CD4-positive, alpha-beta T cell treated with Interleukin-6 for 4 hours (primary cell): ENCODE data around the gene RGS10.

ENCODE experiments used
- DNase-seq: peaks from one replicate; pipeline ENCODE4 v3.0.0-alpha.2; 2020; ENCODE audit warnings: mixed read lengths

Gene RGS10

DNA sequence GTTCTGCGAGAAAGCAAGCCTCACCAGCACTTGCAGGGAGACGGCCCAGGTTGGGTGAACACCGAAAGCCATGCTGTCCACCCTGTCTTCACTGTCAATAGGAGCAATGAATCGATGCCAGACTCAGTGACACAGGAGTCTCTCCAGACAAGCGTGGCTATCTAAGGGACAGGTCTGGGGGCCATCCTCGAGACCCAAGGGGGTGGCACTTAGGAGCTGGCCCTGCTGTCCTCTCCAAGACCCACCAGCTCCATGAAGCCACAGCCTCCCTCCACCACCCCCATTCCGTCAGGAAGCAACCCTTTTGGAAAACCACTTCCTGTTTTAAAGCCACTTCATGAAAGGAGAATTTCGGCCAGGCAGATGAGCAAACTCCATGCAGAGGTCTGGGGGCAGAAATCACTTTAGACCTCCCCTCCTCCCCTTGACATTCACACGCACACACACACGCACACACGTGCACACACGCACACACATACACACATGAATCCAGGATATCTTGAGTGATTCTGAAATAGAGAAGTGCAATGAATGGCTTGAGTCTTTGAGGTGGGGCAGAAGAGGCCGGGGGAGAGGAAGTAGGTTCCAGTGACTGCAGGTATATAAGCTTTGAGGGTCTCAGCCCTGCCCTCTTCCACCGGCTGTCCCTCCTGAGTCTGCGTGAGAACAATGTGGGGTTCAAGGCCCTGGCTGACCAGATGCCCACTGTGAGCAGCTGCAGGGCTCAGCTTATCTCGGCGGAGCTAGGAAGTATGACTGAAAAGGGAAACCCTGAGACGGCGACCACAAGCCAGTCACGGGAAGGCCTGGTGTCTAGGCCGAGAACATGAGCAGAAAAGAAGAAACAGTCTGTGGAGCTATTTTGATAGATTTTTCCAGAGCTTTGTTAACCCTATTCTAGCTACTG lies 25.0 kb downstream of the RGS10 start:
- DNase-seq, result peak; percentile 70

DNA sequence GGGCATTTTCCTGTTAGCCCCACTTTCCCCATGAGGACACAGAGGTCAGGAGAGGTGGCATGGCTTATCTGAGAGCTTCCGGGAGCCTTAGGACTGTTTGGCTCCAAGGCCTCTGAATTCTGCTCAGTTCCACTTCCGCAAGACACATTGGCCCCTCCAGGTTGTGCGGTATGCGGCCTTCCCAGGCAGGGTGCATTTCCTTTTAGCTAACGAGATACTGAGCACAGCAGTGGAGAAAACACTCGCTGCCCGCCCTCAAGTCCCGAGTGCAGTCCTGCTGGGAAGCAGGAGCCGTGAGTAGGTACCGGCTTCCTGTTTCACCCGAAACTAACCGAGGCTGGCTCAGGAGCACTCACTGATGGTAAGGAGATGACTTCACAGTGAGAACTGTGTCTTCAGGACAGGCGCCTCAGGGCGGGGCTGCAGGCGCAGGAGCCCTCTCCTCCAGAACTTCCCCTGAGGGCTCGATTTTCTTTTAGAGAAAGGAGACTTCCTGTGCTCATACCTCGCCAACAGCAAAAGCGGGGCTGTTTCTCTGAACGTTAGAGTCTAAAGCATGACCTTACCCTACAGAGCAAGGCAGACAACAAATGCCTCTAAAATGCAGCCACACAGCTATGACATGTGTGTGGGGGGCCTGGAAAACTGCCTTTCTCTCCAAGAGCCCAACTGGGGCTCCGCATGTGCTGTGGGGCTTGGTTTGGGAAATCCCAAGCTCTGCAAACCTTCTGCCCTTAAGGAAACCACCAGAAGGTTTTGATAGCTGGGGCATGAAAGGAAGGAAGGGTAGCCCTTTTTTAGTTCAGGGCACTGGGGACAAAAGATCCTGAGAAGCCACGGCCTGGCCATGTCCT lies 25.9 kb downstream of the RGS10 start:
- DNase-seq, result peak; percentile 82

DNA sequence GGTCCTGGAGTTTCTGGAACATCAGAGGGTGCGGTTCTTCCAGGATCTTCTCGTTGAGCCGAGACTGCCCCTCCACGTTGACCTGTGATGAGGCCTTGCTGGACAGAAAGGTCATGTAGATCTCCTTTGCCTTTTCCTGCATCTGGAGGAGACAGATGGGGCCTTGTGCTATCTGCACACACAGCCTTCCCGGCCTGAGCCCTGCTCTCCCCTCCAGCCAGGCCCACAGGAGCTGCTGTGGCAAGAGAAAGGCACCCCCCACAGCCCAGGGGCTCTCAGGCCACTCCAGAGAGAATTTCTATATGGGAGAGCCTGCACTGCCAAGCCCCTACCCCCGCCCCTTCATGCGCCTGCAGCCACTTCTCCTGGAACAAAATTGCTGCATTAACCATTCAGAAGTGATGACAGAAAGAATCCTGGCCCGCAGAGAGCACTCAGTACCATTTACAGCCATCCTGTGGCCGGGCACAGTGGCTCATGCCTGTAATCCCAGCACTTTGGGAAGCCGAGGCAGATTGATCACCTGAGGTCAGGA lies 26.9 kb downstream of the RGS10 start:
- no peak for DNase-seq

DNA sequence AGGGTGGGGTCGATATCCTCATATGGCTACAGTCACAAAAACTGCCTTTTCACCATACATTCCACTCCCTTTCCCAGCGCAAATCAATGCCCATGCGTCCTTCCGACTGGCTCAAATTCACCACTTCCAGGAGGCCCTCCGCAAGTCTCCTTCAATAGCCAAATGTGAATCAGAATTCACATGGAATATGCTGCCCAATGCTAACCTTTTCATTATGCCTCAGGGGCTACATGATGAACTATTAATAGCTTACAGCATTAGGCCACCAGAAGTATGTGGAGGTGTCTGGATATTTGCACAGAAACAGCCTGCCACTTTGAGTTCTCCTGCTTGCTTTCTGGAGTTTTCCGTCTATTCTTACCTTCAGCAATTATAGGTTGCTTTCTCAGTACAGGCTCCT lies 27.7 kb downstream of the RGS10 start:
- no peak for DNase-seq

DNA sequence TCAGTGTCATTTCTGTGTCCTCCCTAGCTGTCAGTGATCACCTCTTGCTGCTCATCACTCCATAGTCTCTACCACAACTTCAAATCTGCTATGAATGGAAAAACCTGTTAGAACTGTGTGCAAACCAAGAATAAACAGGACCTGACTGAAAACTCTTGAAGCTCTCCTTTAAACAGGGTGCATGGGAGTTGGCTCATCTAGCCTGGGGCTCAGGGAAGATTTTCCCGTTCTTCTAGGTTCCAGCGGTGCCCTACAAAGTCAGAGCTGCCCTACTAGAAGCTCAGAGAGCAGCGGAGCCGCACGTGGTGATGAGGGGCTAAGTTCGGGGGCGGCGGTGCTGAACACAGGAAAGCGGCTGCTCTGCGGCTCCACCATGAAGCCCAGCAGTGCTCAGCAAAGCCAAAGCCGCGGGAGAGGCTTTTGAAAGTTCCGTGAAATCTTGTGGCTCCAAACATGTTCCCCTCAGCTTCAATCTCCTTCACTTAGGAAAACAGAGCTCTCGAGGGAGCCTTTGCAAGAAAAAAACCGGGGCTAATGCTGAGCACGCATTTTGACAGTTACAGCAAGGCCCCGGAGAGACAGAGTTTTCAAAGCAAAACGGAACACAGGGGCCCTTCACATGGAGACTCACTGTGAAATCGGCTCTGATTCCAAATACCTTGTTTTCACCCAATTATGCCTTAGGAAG lies 30.5 kb downstream of the RGS10 start:
- peak; percentile 25 for DNase-seq

DNA sequence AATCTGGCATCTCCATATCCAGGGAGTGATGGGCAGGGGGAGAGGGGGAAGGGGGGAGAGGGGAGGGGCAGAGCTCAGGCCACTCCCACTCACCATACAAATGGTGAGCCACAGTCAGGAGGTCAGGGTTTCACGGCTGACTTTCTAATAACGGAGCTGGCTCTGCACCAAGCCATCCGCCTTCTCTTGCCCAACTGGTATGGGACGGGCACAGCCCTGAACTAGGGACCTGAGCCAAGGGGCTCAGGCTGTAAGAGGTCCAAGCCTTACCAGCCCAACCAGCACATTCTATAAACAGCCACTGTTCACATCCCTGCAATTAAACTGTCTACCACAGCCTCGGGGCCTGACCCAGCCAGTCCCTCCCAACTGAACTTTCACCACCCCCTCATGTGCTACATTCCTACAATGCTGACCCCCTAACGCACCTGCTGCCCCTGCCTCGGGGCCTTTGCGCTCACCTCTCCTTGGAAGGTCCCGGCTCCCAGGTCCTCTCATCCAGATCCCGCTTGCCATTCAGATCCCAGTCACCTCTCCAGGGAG lies 32.5 kb downstream of the RGS10 start:
- no peak for DNase-seq

DNA sequence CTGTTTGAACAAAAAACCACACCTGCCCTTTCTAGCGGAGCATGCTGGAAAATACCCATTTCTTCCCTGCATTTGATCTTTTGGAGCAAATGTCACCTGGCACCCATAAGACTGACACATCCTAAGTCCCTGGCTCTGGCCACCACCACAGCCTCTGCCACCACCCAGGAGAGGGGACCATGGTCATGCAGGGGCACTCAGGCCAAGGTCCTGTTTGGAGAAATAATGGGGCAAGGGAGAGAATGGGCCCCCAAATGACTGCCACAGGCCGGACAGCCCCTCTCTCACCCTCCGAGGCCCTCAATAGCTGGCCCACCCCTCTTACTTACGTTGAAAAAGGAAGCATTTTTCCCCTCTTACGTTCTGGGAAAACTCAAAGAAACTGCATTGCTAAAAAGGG lies 35.4 kb downstream of the RGS10 start:
- no peak for DNase-seq

DNA sequence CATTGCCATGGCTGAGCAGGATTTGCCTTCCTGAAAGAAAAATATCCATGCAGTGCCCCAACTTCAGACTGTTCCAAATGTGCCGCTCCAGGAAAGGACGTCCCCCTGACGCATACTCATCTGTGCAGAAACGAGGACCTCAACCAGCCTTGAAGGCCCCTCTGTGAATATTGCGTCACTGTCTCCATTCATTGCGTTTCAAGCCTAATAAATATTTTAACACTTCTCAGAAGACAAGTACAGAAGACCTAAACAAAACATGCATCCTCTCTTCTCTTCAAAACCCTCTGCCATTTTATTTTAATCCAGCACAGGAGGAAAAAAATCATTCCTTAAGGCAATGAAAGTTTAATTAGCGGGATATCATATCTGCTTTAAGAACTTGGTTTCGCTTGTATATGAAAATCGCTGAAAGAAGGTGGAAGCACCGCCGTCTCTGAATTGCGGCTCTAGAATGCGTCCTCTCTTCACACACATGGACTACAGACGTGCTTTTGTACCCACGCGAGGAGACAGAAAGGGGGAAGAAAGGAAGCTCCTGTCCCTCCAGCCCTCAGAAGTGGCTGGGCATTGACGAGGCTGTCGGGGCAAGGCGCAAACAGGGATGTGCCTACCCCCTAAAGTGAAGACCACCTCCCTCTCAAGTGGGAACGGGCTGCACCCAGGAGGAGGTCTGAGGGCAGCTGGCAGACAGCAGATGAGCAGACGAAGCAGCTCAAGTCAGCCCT lies 36.8 kb downstream of the RGS10 start:
- DNase-seq, result peak; percentile 47

DNA sequence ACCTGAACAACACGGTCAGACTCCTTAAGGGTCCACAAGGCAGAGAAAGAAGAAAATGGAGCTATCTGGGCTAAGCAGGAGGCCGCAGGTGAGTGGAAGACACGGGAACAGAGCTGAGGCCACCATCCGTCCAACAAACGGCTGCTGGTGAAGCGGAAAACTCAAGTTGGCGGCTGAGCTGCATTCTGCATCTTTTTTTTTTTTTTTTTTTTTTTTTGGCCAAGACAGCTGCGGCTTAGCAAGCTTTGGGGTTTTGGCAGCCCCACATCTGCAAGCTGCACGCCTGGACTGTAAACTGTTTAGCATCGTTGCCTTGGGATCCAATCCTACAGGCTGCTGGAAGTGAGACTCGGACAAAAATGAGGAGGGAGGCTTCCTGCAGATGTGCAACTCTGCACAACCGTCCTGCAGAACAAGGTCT lies 37.4 kb downstream of the RGS10 start:
- DNase-seq, result peak; percentile 52

DNA sequence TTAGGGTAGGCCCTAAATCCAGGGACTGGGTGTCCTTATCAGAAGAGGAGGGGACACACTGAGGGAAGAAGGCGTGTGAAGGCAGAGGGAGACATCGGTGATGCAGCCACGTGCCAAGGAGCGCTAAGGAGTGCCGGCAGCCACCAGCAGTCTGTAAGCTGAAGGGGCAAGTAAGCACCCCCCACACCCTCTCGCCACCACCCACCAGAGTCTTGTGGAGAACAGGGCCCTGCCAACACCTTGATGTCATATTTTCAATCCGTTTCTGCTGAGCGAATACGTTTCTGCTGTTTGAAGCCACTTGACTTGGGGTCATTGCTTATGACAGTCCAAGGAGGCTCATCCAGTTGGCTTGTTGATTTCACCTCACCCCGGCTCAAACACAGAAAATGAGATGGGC lies 37.9 kb downstream of the RGS10 start:
- peak; percentile 39 for DNase-seq

DNA sequence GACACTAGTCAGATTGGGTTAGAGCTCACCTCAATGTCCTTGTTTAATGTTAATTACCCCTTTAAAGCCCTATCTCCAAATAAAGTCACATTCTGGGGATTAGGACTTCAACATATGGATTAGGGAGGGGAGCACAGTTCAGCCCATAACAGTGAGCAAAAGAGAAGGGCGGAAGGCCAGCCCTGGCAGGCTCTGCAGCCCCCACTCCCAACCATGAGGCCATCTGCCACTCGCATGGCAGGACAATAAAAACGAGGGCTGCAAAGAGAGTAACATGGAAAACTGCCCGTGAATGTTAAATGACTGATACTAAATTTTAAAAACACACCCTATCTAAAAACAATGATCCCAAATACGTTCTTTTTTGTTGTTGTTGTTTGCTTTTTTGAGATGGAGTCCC lies 38.7 kb downstream of the RGS10 start:
- DNase-seq, result no peak

DNA sequence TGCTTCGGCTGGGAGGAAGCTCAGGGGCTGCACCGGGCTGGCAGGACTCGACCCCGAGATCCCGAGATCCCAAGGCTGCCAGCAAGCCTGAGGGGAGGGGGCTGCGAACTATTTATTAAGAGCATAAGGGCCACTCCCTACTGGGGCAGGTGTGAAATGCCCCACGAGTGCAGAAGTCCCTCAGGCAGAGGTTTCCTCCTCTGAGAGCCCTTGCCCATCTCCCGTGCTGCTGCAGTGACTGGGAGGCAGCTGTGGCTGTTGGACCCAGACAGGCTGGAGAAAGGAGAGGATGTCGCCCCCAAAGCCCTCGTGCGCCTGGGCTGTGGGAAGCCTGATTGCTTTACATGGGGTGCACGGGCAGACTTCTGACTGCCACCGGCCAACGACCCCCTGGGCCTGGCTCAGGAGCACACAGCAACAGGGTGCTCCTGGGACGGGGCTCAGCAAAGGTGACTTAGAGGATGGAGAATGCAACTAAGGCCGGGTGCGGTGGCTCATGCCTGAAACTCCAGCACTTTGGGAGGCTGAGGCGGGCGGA lies 39.8 kb downstream of the RGS10 start:
- no peak for DNase-seq

DNA sequence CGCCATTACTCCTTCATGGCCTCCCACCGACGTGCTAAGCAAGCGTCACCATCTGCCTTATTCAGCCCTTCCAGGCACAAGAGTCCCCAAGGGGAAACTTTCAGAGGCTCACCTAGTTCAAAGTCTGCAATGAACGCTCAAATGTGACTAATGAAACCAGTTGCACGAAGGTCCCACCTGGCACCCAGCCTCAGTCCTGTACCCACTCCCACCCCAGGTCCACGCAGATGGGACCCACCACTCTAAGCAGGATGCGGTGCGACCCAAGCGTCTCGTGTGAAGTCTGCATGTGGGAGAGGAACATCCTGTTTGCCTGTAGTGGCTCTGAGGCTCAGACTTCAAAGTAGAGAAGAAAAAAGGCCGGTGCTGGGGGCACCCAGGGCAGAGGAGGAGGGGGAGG lies 40.3 kb downstream of the RGS10 start:
- DNase-seq, result peak; percentile 95

DNA sequence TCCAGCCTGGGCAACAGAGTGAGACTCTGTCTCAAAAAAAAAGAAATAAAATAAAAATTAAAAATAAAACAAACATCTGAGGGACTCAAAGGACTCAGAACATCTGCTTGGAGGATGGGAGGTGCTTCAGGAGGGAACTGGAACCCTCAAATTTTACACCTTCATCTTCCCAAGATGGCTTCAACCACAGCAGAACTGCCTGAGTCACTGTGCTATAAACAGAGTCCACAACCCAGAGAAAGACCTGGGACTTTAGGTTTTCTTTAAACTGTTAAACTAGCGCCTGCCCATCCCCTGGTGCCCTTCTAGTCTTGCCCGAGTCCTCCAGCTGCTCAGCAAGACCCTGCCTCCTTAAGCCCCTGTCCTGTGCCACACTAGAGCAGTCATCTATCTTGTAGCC lies 40.8 kb downstream of the RGS10 start:
- peak; percentile 58 for DNase-seq

DNA sequence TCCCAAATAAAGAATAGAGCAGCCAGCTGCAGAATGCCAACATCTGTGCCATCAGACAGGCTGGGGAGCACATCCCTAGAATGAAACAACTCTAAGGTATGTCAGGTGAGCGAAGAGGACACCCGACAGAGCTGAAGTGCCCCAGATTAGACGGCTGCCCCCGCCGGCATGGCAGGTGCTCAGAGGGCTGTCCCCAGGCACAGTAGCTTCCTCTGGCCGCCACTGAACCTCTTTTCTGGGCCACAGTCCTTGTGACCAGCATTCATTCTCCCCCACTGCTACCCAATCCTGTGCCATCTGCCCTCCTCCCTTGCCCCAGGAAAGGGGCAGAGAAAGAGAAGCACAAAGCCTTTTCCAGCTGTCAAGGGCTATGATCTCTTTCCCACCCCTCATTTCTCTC lies 41.7 kb downstream of the RGS10 start:
- DNase-seq, result no peak

DNA sequence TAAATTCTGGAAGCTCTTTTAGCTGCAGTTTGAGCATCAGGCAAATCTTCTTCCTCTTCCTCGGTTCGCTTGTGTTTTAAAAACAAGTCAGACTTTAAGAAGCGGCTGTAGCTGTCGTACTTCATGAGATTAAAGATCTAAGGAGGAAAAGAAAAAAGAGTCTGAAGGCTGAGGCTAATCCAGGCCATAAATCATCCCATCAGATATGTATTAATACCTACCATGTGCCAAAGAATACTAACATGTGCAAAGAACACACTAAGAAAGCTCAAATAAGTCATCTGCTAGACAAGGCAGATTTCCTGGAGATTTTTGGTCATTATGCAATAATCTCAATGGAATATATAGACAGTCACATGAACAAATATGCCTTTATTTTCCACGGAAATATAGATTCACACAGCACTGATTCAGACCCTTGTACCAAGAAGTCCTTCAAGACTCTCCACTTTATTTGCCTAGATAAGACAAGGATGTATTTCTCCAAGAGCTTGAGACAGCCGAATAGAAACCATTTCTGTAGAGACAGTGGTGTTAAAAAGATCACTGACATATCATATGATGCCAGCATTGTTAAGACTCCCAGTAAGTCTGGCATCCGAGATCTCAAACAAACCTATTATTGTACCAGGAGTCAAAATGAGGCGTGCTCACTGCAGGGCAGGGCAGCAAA lies 42.3 kb downstream of the RGS10 start:
- DNase-seq, result no peak

DNA sequence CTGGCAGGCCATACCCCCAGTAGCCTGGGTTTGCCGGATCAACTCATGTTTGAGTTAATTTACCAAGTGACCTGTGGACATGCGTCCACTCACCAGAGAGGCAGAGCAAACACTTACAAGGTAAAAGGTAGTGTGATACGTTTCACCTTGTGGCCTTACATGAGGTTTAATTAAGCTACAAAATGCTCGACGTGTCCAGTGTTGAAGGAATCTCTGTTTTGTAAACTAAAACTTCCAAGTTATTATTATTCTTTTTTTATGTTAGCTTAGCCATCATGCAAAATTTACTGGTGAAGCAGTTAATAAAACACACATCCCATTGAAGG lies 42.9 kb downstream of the RGS10 start:
- no peak for DNase-seq

DNA sequence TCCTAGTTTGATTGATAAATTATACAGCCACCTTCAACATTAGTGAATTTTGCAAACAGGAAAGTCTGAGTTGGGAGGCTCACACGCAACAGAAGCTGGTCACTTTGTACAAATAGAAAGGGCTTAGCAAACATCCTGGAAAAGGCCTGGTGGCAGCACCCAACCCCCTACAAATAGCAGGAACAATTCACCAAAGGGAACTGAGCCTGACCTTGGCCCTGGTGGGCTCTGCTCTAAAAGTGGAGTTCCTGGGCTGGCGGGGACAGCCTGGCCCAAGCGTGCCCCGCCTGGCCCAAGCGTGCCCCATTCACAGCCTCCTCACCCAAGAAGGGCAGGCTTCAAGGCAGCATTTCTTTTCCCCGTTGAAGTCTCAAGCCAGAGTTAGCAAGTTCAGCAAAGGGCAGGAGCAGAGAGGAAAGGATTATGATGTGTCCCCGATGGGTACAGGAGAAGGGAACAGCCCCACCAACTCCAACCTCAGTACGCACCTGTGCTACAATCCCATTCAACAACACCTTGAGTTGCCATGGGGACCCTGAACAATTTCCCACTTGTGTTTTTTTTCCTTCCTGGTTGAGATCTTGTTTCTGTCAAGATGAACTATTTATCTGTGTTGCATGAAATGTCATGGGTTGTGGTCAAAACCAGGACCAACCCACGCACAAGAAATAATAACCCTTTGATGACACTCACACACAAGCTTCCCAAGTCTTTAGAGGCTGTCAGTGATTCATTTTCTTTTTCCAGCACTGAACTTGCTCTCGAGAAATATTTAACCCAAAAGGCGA lies 43.4 kb downstream of the RGS10 start:
- peak; percentile 48 for DNase-seq

DNA sequence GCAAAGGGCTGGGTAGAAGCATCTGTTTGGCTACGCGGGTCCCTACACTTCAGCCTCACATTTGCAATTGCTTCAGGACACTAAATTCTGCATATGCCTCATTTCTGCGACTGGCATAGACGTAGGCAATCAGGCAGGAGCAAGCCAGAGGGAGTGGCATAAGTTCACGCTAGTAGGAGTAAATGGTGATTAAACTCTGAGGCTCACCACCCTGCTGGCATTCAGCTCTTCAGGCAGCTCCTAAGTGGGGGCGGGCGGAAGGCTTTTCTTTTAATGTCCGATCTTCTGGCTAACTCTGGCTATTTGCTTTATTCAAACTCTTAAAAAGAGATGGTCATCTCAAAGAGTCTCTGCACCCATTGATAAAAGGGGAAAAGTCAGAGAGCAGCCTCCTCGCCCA lies 45.3 kb downstream of the RGS10 start:
- no peak for DNase-seq

DNA sequence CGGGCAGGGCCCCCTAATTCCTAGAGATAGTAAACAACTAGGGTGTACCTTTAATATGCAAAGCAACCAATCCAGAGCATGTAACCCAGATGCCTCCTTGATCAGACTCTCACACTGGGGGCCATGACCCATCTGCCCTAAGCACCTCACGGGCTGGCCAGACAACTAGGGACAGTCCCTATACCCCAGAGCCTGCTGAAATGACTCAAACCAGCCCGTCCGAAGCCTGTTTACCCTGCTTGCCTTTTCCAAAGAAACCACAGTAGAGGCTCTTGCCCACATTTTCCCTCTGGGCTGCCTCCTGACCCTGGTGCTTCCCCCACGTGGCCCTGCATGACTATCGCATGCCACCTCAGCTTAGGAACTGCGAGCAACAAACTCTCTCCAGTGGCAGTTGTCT lies 46.2 kb downstream of the RGS10 start:
- DNase-seq, result peak; percentile 26

DNA sequence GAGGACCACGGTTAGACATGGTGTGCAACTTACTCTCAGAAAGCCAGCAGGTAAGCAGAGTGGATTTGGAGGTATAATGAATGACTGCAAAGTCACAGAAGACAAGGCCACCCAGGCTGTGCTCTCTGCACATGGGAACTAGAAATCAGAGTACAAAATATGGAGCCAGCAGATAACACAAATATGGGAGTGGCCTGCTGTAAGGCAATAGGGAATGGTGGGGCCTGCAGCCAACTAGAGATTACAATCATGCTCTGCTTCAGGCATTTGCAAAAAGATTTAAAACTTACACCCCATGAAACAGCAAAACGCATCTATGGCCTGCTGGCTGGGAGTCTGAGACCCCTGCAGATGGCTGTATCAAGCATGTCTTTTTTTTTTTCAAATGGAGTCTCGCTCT lies 47.0 kb downstream of the RGS10 start:
- no peak for DNase-seq
